Endodermal cell (in vitro differentiated cells): ENCODE measurements around the gene TBC1D3B. TPM values are rescaled to one million over a fixed set of nuclear protein-coding genes. Genes with fewer than 3 reads are reported as not detected.
"Not testable (repeated sequence)": the region's sequence is repeated elsewhere in the genome, so short reads cannot be mapped to it uniquely, and the experiment has no call there.

Source experiments
- DNase-seq: peaks from one replicate; pipeline ENCODE4 v3.0.0-alpha.2; 2017
- H3K27ac ChIP-seq: 2 replicates; pipeline ENCODE4 v1.5.1; 2013; ENCODE audit warnings: mild to moderate bottlenecking, low read depth, low read length, moderate library complexity
- H3K27me3 ChIP-seq: 2 replicates; pipeline ENCODE4 v1.6.1; 2013; ENCODE audit warnings: mild to moderate bottlenecking, low read length, moderate library complexity; ENCODE audit not compliant: insufficient read depth, control insufficient read depth, poor library complexity, severe bottlenecking
- H3K36me3 ChIP-seq: 2 replicates; pipeline ENCODE4 v1.7.0; 2013; ENCODE audit warnings: mild to moderate bottlenecking, low read length, moderate library complexity; ENCODE audit not compliant: control insufficient read depth, insufficient read depth
- H3K4me1 ChIP-seq: one replicate; pipeline ENCODE4 v1.7.0; 2013; ENCODE audit warnings: low read length; ENCODE audit not compliant: control insufficient read depth, insufficient read depth
- H3K4me3 ChIP-seq: 2 replicates; pipeline ENCODE4 v1.5.1; 2013; ENCODE audit warnings: mild to moderate bottlenecking, low read length, moderate library complexity
- H3K9ac ChIP-seq: 2 replicates; pipeline ENCODE4 v1.6.1; 2013; ENCODE audit warnings: mild to moderate bottlenecking, low read length, moderate library complexity; ENCODE audit not compliant: poor library complexity, severe bottlenecking; ENCODE audit errors: extremely low read depth
- H3K9me3 ChIP-seq: 2 replicates; pipeline ENCODE4 v1.6.1; 2013; ENCODE audit warnings: mild to moderate bottlenecking, low read length, moderate library complexity; ENCODE audit not compliant: control insufficient read depth
- H3K27ac Mint-ChIP-seq: 2 replicates; pipeline ENCODE4 v1.8.0; 2020; ENCODE audit warnings: mixed read lengths
- H3K27me3 Mint-ChIP-seq: 2 replicates; pipeline ENCODE4 v1.8.0; 2021; ENCODE audit warnings: mild to moderate bottlenecking, mixed read lengths; ENCODE audit not compliant: insufficient read depth
- H3K36me3 Mint-ChIP-seq: 2 replicates; pipeline ENCODE4 v1.8.0; 2020; ENCODE audit warnings: low read depth, mixed read lengths
- H3K4me1 Mint-ChIP-seq: 2 replicates; pipeline ENCODE4 v1.8.0; 2020; ENCODE audit warnings: mixed read lengths
- H3K4me3 Mint-ChIP-seq: 2 replicates; pipeline ENCODE4 v1.8.0; 2020; ENCODE audit warnings: mild to moderate bottlenecking, moderate library complexity, mixed read lengths
- H3K9me3 Mint-ChIP-seq: 2 replicates; pipeline ENCODE4 v1.8.0; 2020; ENCODE audit warnings: mild to moderate bottlenecking, mixed read lengths
- WGBS, 2 experiments: methylation state at CpG; one replicate each; pipeline versions ENCODE4 v1.1.5 to v1.1.7; 2013; ENCODE audit warnings: missing lambda C conversion rate in 2 of 2, mixed read lengths in 1 of 2; ENCODE audit not compliant: insufficient coverage in 1 of 2, insufficient read length in 1 of 2; 5-methylcytosine and 5-hydroxymethylcytosine counted together
- total RNA-seq, 2 donors: library from RNA; stranded (reverse); fragmentation: NEBNext Ultra II Directional in 1 of 2; extraction: Animal tissue kit (Norgen Biotek cat#: 25700) in 1 of 2; gene quantifications; 2 replicates in 1 of 2; 3 replicates in 1 of 2; pipeline ENCODE4 v1.2.1, GENCODE V29; 2021
- TF ChIP-seq, protein P1 (sequence below): fragments of 200-600 bp; sonication (generic); conservative IDR thresholded peaks from 2 replicates; pipeline ENCODE4 v1.5.0; 2021; ENCODE audit warnings: antibody characterized with exemption, mild to moderate bottlenecking

Gene TBC1D3B
- total RNA-seq, 2 donors from 2014 or later, result 13.1 to 18.4 TPM

DNA sequence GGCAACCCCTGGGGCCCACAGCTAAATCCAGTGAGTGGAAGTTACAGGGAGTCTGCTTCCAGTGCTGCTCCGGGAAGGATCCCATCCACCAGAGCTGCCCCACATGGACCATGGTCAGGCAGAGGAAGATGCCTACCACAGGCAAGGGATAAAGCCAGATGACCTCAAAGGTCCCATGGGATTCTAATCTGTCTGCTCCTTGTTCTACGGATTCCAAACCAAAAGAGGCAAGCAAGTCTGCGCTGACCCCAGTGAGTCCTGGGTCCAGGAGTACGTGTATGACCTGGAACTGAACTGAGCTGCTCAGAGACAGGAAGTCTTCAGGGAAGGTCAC is 35.8 kb upstream of the TBC1D3B start:
- TF ChIP-seq, protein P1, sequence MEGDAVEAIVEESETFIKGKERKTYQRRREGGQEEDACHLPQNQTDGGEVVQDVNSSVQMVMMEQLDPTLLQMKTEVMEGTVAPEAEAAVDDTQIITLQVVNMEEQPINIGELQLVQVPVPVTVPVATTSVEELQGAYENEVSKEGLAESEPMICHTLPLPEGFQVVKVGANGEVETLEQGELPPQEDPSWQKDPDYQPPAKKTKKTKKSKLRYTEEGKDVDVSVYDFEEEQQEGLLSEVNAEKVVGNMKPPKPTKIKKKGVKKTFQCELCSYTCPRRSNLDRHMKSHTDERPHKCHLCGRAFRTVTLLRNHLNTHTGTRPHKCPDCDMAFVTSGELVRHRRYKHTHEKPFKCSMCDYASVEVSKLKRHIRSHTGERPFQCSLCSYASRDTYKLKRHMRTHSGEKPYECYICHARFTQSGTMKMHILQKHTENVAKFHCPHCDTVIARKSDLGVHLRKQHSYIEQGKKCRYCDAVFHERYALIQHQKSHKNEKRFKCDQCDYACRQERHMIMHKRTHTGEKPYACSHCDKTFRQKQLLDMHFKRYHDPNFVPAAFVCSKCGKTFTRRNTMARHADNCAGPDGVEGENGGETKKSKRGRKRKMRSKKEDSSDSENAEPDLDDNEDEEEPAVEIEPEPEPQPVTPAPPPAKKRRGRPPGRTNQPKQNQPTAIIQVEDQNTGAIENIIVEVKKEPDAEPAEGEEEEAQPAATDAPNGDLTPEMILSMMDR, result no peak
- H3K9me3 Mint-ChIP-seq, result no peaks in the 10 kb centered on the region
- peaks cover 2% of the 10 kb centered on the region for H3K4me1 Mint-ChIP-seq
- DNase-seq, result peak; percentile 33
- Histone ChIP-seq H3K9ac (no peak overlapping the region), H3K4me3 (no peak overlapping the region), H3K4me1 (no peaks in the 10 kb centered on the region), H3K36me3 (no peaks in the 10 kb centered on the region), H3K27ac (no peak overlapping the region), H3K27me3 (peaks cover 6% of the 10 kb centered on the region), H3K9me3 (no peaks in the 10 kb centered on the region)
- 46 to 56% methylated on average over 3 to 4 of the region's 4 CpGs for WGBS, 2 experiments
- peaks cover 13% of the 10 kb centered on the region for H3K27me3 Mint-ChIP-seq
- no peaks in the 10 kb centered on the region for H3K36me3 Mint-ChIP-seq
- H3K4me3 Mint-ChIP-seq, result no peak overlapping the region
- H3K27ac Mint-ChIP-seq, result no peak overlapping the region

DNA sequence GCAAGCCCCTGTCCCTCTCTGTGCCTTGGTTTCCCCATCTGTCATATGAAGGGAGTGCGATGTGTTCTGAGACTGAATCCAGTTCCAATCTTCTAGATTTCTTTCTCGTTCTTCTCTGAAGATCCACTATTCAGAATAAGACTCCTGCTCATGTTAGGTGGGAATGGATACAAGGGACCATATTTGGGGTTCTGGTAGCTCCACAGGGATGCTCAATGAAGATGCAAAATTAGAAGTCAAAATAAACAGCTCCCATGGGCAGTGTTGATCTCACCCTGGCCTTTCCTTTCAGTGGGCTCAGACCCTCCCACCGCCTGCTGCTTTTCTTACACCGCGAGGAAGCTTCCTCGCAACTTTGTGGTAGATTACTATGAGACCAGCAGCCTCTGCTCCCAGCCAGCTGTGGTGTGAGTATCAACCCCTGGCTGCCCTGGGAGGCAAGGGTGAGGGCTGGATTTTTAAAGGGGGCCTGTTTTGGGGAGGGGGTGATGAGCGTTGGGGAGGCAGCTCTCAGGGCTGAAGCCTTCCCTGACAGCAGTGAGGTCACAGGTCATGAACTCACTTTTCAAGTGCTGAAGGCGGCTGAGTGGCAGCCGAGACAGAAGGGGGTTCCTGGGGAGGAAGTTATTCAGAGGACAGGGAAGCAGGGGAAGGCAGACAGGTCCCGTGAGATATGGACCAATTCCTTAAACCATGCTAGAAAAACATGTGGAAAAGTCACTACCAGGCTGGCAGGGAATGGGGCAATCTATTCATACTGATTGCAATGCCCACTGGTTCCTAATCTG is 35.2 kb upstream of the TBC1D3B start:
- H3K4me3 ChIP-seq, H3K27ac ChIP-seq, H3K27ac Mint-ChIP-seq, H3K27me3 ChIP-seq, H3K9ac ChIP-seq, H3K4me1 ChIP-seq, H3K4me1 Mint-ChIP-seq, H3K36me3 ChIP-seq, H3K9me3 Mint-ChIP-seq, H3K9me3 ChIP-seq, H3K4me3 Mint-ChIP-seq, H3K36me3 Mint-ChIP-seq: not testable (repeated sequence)
- H3K27me3 Mint-ChIP-seq, result peaks cover 13% of the 10 kb centered on the region
- 61 to 83% methylated on average over 4 to 5 of the region's 10 CpGs for WGBS, 2 experiments
- peak; percentile 46 for DNase-seq

DNA sequence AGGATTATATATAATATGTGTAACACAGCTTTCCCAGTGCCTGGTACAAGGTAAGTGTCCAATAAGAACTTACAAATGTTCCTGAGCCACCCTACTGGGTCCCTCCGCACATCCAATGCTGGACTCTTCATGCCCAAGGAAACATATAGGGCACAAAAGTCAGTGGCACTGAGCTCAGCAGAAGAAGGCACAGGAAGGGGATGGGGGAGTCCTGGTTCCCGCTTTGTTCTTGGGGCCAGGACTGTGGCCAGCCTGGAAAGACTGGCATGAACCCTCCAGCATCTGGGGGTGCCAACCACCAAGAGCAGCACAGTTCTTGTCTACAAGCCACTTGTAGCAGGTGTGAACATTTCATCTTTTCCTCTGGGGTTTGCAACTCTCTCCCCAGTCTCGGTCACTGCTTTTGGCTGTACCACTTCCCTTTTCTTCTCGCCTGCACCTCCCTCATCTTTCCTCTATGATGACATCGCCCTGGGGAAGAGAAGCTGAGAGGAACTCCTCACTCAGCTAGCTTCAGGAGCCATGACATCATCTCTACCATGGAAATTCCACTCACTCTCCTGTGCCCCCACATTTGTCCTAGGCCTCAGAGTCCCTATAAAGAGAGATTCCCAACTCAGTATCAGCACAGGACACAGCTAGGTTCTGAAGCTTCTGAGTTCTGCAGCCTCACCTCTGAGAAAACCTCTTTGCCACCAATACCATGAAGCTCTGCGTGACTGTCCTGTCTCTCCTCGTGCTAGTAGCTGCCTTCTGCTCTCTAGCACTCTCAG is 34.2 kb upstream of the TBC1D3B start, which contains the start of gene CCL4L2:
Gene CCL4L2 (plus strand): TSS at position 625 of the 773 bp plus-strand sequence.
- peaks cover 13% of the 10 kb centered on the region for H3K27me3 Mint-ChIP-seq
- not testable (repeated sequence) for H3K9me3 ChIP-seq, H3K36me3 Mint-ChIP-seq, H3K27ac Mint-ChIP-seq, H3K27me3 ChIP-seq, H3K9me3 Mint-ChIP-seq, H3K4me1 Mint-ChIP-seq, H3K9ac ChIP-seq, H3K36me3 ChIP-seq, H3K4me3 ChIP-seq, H3K4me3 Mint-ChIP-seq, H3K4me1 ChIP-seq, H3K27ac ChIP-seq
- 90 to 96% methylated on average over 4 to 7 of the region's 7 CpGs for WGBS, 2 experiments
- DNase-seq, result peak; percentile 39

DNA sequence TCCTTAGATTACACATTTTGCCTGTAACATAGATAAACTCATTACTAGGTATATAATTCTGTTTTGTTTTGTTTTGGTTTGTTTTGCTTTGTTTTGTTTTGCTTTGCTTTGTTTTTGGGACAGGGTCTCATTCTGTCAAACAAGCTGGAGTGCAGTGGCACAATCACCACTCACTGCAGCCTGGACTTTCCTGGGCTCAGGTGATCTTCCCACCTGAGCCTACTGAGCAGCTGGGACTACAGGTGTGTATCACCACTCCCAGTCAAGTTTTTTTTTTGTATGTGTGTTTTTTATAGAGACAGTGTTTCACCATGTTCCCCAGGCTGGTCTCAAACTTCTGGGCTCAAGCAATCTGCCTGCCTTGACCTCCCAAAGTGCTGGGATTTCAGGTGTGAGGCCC is 33.1 kb upstream of the TBC1D3B start:
- H3K4me3 Mint-ChIP-seq, result no peak overlapping the region
- peaks cover 7% of the 10 kb centered on the region for H3K27me3 Mint-ChIP-seq
- no peaks in the 10 kb centered on the region for H3K36me3 Mint-ChIP-seq
- Histone ChIP-seq H3K27me3 (peaks cover 6% of the 10 kb centered on the region), H3K4me3 (no peak overlapping the region), H3K4me1 (no peaks in the 10 kb centered on the region), H3K9ac (no peak overlapping the region), H3K27ac (no peak overlapping the region), H3K36me3 (no peaks in the 10 kb centered on the region), H3K9me3 (no peaks in the 10 kb centered on the region)
- no peak overlapping the region for H3K27ac Mint-ChIP-seq
- no peaks in the 10 kb centered on the region for H3K9me3 Mint-ChIP-seq
- peak; percentile 10 for DNase-seq
- TF ChIP-seq, protein P1, result no peak
- H3K4me1 Mint-ChIP-seq, result peaks cover 2% of the 10 kb centered on the region

DNA sequence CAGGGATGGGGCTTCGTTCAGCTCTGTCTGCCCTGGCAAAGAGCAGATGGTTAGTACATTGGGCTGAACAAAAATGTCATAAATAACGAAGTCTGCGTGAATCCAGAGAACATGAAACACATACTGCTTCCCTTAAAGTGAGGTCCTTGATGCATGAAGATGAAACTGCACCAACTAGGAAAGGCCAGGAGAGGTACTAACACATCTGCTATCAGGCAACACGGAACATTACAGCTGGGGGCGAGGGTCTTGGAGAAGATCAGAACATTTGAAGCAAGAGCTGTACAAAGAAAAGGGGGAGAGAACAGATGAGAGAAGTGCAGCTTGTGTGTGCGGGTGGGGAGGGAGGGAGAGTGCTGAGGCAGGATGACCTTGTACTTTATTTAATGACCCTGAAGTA is 30.9 kb upstream of the TBC1D3B start:
- H3K4me1 Mint-ChIP-seq, H3K9me3 ChIP-seq, H3K4me3 Mint-ChIP-seq, H3K27me3 Mint-ChIP-seq, H3K4me3 ChIP-seq, H3K27ac ChIP-seq, H3K27ac Mint-ChIP-seq, H3K27me3 ChIP-seq, H3K9ac ChIP-seq, H3K36me3 Mint-ChIP-seq, H3K9me3 Mint-ChIP-seq, H3K36me3 ChIP-seq, H3K4me1 ChIP-seq: not testable (repeated sequence)
- DNase-seq, result peak; percentile 14
- 79 to 80% methylated on average over 6 of the region's 6 CpGs for WGBS, 2 experiments
